ENCODE results near the gene KRTAP5-4. TPM values are rescaled to one million over a fixed set of nuclear protein-coding genes. Genes with fewer than 3 reads are reported as not detected.
"Not testable (repeated sequence)": the region's sequence is repeated elsewhere in the genome, so short reads cannot be mapped to it uniquely, and the experiment has no call there.

Gene KRTAP5-4
- total RNA-seq, 1 experiment from 2014 or later = not detected

- TF ChIP-seq TCF7L2 (IDR thresholded peaks at IDR 0.05; ENCODE audit: low read depth, low read length) (no peak), CTCF (IDR thresholded peaks at IDR 0.05) (no peak), SIN3A (IDR thresholded peaks at IDR 0.05; ENCODE audit: borderline replicate concordance, insufficient read depth, low read depth, low read length) (no peak), REST (IDR thresholded peaks at IDR 0.05; ENCODE audit: insufficient read depth in 1 of 2, low read depth in 2 of 2, low read length in 1 of 2) (no peak), POLR2AphosphoS5 (IDR thresholded peaks at IDR 0.05; ENCODE audit: low read depth, low read length) (no peak)
- in situ Hi-C loops (cut with HindIII; ENCODE audit: low pct_unique_long_range_greater_than_20kb, low sequenced_read_pairs) (no loop called here), intact Hi-C loops (cut with micrococcal nuclease; ENCODE audit: unreplicated experiment) (no loop called here)
- CTCF ChIA-PET = interaction anchor here (0.5 to 1.2 kb wide), 3 partner anchors 20 to 1375 kb away, joined by 4 to 7 read pairs (median 6); no protein-coding TSS in a partner anchor
- H3K36me3 ChIP-seq (ENCODE audit: control insufficient read depth, insufficient read depth, low read length) = no peaks in the 10 kb centered on the region
- ATAC-seq (no peak), DNase-seq (ENCODE audit: low read depth, low spot score) (no peak)
- peaks cover 3% of the 10 kb centered on the region; the same call in 1 of the 2 replicates for H3K4me1 ChIP-seq (ENCODE audit: control insufficient read depth, insufficient read depth, low read length)
- no peaks in the 10 kb centered on the region for H3K9me3 ChIP-seq (ENCODE audit: control insufficient read depth, insufficient read depth, low read depth, low read length)
- H3K4me3 ChIP-seq (ENCODE audit: low read depth in 2 of 2, low read length in 2 of 2) = no peak overlapping the region
- BruUV-seq (replicated peaks) = no TSS peak
- H3K27ac ChIP-seq (ENCODE audit: low read length) = no peak overlapping the region
- POLR2A ChIA-PET = no interaction called here
- H3K27me3 ChIP-seq (ENCODE audit: control insufficient read depth, insufficient read depth, low read length) = peaks cover 13% of the 10 kb centered on the region
Observed at GRCh38 chr11:1592628-1593027, 29.3 kb downstream of the KRTAP5-4 start.

GRCh38 chr11:1589996-1590395 lies 31.9 kb downstream of the KRTAP5-4 start:
- in situ Hi-C loops (cut with HindIII; ENCODE audit: low pct_unique_long_range_greater_than_20kb, low sequenced_read_pairs) (no loop called here), intact Hi-C loops (cut with micrococcal nuclease; ENCODE audit: unreplicated experiment) (no loop called here)
- Histone ChIP-seq H3K9me3 (ENCODE audit: control insufficient read depth, insufficient read depth, low read depth, low read length) (no peaks in the 10 kb centered on the region), H3K27ac (ENCODE audit: low read length) (no peak overlapping the region), H3K4me1 (ENCODE audit: control insufficient read depth, insufficient read depth, low read length) (peaks cover 3% of the 10 kb centered on the region; the same call in 1 of the 2 replicates), H3K4me3 (ENCODE audit: low read depth in 2 of 2, low read length in 2 of 2) (no peak overlapping the region), H3K27me3 (ENCODE audit: control insufficient read depth, insufficient read depth, low read length) (peaks cover 12% of the 10 kb centered on the region), H3K36me3 (ENCODE audit: control insufficient read depth, insufficient read depth, low read length) (no peaks in the 10 kb centered on the region)
- ChIA-PET POLR2A (no interaction called here), CTCF (interaction anchor here (1.4 kb wide), 1 partner anchor 15 kb away, joined by 4 read pairs; no protein-coding TSS in a partner anchor)
- no peak for DNase-seq (ENCODE audit: low read depth, low spot score)
- TF ChIP-seq POLR2AphosphoS5 (IDR thresholded peaks at IDR 0.05; ENCODE audit: low read depth, low read length) (no peak), SIN3A (IDR thresholded peaks at IDR 0.05; ENCODE audit: borderline replicate concordance, insufficient read depth, low read depth, low read length) (no peak), CTCF (IDR thresholded peaks at IDR 0.05) (no peak), TCF7L2 (IDR thresholded peaks at IDR 0.05; ENCODE audit: low read depth, low read length) (no peak), REST (IDR thresholded peaks at IDR 0.05; ENCODE audit: insufficient read depth in 1 of 2, low read depth in 2 of 2, low read length in 1 of 2) (no peak)
- ATAC-seq = no peak
- no TSS peak for BruUV-seq (replicated peaks)

GRCh38 chr11:1589191-1589963 lies 32.6 kb downstream of the KRTAP5-4 start:
- in situ Hi-C loops (cut with HindIII; ENCODE audit: low pct_unique_long_range_greater_than_20kb, low sequenced_read_pairs); H3K27ac ChIP-seq (ENCODE audit: low read length); H3K9me3 ChIP-seq (ENCODE audit: control insufficient read depth, insufficient read depth, low read depth, low read length); intact Hi-C loops (cut with micrococcal nuclease; ENCODE audit: unreplicated experiment); BruUV-seq (replicated peaks); H3K4me3 ChIP-seq (ENCODE audit: low read depth in 2 of 2, low read length in 2 of 2); H3K27me3 ChIP-seq (ENCODE audit: control insufficient read depth, insufficient read depth, low read length); H3K4me1 ChIP-seq (ENCODE audit: control insufficient read depth, insufficient read depth, low read length); H3K36me3 ChIP-seq (ENCODE audit: control insufficient read depth, insufficient read depth, low read length): not testable (repeated sequence)
- POLR2A ChIA-PET = interaction anchor here (0.6 kb wide), 2 partner anchors 13 to 1182 kb away, joined by 3 to 7 read pairs; no protein-coding TSS in a partner anchor
- DNase-seq (ENCODE audit: low read depth, low spot score) (peak; percentile 48), ATAC-seq (peak; percentile 46; the same call in 1 of the 2 replicates)
- CTCF ChIA-PET = interaction anchor here (0.7 to 1.4 kb wide), 3 partner anchors 15 to 64 kb away, joined by 3 to 6 read pairs (median 4); no protein-coding TSS in a partner anchor
